BE2C (cell line): ENCODE measurements around the gene TPPP2.

Experiments
- DNase-seq: peaks from one replicate; pipeline ENCODE4 v3.0.0-alpha.2; 2020
- H3K27me3 ChIP-seq: fragments of 250-450 bp; sonication (Bioruptor Pico); 2 replicates; pipeline ENCODE4 v1.5.1; 2020; ENCODE audit warnings: mild to moderate bottlenecking
- H3K36me3 ChIP-seq: fragments of 250-450 bp; sonication (Bioruptor Pico); 2 replicates; pipeline ENCODE4 v1.5.1; 2020; ENCODE audit warnings: mild to moderate bottlenecking
- H3K4me1 ChIP-seq: fragments of 250-450 bp; sonication (Bioruptor Pico); 2 replicates; pipeline ENCODE4 v1.5.1; 2020
- H3K4me3 ChIP-seq: 2 replicates; pipeline ENCODE4 v1.5.1; 2011; ENCODE audit warnings: low read depth, low read length
- H3K9me3 ChIP-seq: fragments of 250-450 bp; sonication (Bioruptor Pico); 2 replicates; pipeline ENCODE4 v1.5.1; 2020
- TF ChIP-seq, protein P1 (sequence below): IDR thresholded peaks from 2 replicates; pipeline ENCODE4 v1.5.1; 2012; ENCODE audit warnings: mild to moderate bottlenecking, low read depth, low read length

TPPP2 gene

DNA sequence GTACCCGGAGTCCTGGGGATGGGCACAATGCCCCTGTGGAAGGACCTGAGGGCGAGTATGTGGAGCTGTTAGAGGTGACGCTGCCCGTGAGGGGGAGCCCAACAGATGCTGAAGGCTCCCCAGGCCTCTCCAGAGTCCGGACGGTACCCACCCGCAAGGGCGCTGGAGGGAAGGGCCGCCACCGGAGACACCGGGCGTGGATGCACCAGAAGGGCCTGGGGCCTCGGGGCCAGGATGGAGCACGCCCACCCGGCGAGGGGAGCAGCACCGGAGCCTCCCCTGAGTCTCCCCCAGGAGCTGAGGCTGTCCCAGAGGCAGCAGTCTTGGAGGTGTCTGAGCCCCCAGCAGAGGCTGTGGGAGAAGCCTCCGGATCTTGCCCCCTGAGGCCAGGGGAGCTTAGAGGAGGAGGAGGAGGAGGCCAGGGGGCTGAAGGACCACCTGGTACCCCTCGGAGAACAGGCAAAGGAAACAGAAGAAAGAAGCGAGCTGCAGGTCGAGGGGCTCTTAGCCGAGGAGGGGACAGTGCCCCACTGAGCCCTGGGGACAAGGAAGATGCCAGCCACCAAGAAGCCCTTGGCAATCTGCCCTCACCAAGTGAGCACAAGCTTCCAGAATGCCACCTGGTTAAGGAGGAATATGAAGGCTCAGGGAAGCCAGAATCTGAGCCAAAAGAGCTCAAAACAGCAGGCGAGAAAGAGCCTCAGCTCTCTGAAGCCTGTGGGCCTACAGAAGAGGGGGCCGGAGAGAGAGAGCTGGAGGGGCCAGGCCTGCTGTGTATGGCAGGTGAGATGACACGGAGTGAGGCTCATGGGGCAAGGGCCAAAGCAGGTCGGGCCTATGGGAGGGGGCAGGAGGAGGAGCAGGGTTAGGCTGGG lies 44.6 kb downstream of the TPPP2 start:
- Histone ChIP-seq H3K4me3 (no peak overlapping the region), H3K4me1 (peaks cover 15% of the 10 kb centered on the region), H3K9me3 (no peaks in the 10 kb centered on the region), H3K36me3 (peaks cover 16% of the 10 kb centered on the region), H3K27me3 (peaks cover 2% of the 10 kb centered on the region)
- TF ChIP-seq, protein P1, sequence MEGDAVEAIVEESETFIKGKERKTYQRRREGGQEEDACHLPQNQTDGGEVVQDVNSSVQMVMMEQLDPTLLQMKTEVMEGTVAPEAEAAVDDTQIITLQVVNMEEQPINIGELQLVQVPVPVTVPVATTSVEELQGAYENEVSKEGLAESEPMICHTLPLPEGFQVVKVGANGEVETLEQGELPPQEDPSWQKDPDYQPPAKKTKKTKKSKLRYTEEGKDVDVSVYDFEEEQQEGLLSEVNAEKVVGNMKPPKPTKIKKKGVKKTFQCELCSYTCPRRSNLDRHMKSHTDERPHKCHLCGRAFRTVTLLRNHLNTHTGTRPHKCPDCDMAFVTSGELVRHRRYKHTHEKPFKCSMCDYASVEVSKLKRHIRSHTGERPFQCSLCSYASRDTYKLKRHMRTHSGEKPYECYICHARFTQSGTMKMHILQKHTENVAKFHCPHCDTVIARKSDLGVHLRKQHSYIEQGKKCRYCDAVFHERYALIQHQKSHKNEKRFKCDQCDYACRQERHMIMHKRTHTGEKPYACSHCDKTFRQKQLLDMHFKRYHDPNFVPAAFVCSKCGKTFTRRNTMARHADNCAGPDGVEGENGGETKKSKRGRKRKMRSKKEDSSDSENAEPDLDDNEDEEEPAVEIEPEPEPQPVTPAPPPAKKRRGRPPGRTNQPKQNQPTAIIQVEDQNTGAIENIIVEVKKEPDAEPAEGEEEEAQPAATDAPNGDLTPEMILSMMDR = no peak
- no peak for DNase-seq

DNA sequence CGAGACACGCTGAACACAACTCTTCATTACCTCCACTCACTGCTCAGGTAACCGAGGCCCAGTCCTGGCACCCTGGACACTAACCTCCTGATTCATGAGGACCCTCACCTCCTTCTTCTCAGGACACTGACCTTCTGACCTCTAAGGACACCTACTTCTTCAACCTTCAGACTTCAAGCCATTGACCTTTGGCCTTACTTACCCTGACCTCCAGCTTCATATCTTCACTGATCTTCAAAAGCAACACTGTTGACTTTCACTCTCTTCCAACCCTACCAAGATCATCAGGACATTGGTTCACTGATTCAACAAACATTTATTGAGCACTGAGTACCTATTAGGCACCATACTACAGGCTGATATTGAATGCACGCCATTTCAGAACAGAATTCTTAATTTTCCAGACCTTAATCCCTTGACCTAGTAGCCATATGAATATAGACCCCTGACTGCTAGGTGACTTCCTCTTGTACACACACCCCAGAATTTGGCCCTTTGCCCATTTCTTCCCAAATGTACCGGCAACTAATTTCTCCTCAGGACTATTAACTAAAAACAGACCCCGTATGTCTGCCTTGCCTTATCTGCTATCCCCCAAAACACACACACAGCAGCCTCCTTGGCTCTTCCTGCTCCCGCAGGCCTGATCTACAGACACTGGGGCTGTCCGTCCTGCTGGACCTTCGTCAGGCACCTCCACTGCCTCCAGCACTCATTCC lies 45.9 kb downstream of the TPPP2 start:
- no peaks in the 10 kb centered on the region for H3K27me3 ChIP-seq
- TF ChIP-seq, protein P1 = no peak
- peak; percentile 56 for DNase-seq
- H3K36me3 ChIP-seq = peaks cover 16% of the 10 kb centered on the region
- H3K4me3 ChIP-seq = no peak overlapping the region
- H3K4me1 ChIP-seq = peaks cover 15% of the 10 kb centered on the region
- no peaks in the 10 kb centered on the region for H3K9me3 ChIP-seq

DNA sequence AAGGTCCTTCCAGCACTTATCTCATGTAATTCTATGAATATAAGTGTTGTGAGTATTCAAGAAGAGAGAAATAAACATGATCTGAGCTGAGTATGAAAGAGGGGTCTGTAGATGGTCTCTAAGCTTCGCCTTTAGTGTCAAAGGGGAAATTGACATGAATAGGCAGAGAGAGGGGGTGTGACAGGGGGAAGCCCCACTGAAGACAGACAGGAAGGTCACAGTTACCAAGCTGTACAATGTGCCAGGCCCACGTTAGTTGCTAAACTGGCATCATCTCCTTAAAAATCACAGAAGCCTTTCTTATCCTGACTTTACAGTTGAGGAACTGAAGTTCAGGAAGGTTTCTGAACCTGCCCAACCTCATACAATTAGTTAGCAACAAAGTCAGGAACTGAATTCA lies 47.7 kb downstream of the TPPP2 start:
- no peaks in the 10 kb centered on the region for H3K9me3 ChIP-seq
- DNase-seq = no peak
- no peak overlapping the region for H3K4me3 ChIP-seq
- H3K36me3 ChIP-seq = peaks cover 26% of the 10 kb centered on the region
- H3K27me3 ChIP-seq = no peaks in the 10 kb centered on the region
- TF ChIP-seq, protein P1 = no peak
- peaks cover 9% of the 10 kb centered on the region for H3K4me1 ChIP-seq

DNA sequence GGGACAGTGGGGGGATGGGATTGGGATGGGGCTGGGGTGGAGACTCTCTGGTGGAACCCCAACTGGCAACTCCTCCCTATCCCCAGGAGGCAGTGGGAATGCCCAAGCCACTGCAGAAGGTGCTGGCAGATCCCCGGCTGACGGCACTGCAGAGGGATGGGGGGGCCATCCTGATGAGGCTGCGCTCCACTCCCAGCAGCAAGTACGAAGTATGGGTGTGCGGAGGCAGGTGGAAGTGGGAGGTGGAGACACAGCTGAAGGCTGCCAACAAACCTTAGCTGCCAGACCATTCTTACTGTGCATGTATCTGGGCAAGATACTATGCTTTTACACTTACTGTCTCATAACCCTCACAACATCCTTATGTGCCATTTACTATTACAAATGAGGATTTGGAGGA lies 48.3 kb downstream of the TPPP2 start:
- Histone ChIP-seq H3K4me1 (peaks cover 9% of the 10 kb centered on the region), H3K36me3 (peaks cover 29% of the 10 kb centered on the region)

DNA sequence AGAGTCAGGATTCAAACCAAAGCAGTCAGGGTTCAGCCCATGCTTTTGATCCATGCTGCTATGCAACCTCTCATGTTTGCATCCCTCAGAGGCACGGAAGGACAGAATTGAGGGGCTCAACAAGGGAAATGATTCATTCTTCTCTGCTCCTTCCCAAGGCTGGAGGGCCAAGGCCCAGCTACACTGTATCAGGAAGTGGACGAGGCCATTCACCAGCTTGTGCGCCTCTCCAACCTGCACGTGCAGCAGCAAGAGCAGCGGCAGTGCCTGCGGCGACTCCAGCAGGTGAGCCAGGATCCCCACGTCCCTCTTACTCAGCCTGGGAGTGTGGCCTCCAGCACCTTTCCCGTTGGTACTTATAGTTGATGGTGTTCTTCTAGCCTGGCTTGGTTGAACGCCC lies 48.7 kb downstream of the TPPP2 start:
- Histone ChIP-seq H3K9me3 (no peaks in the 10 kb centered on the region), H3K4me3 (no peak overlapping the region), H3K27me3 (no peaks in the 10 kb centered on the region), H3K4me1 (peaks cover 9% of the 10 kb centered on the region), H3K36me3 (peaks cover 29% of the 10 kb centered on the region)
- no peak for DNase-seq
- TF ChIP-seq, protein P1 = no peak

More for the DNA sequence above, 48.3 kb downstream of the TPPP2 start:
- DNase-seq = no peak
- Histone ChIP-seq H3K4me3 (no peak overlapping the region), H3K27me3 (no peaks in the 10 kb centered on the region), H3K9me3 (no peaks in the 10 kb centered on the region)
- TF ChIP-seq, protein P1 = no peak
